Endothelial cell of umbilical vein (primary cell): ENCODE measurements around the gene CRYBB2. TPM values are rescaled to one million over a fixed set of nuclear protein-coding genes. Genes with fewer than 3 reads are reported as not detected.

Experiments
- BruUV-seq: library from RNA; stranded (reverse); fragments of 400-500 nt; replicated peaks from 2 replicates; lab custom pipeline; 2021; lab: Mats Ljungman, UMichigan
- CTCF ChIA-PET: fragments of 300-600, 350-600 bp; sonication (Branson Sonifier 250); formaldehyde crosslinking; loops from one replicate; lab custom pipeline; 2021; ENCODE audit warnings: antibody characterized with exemption, inconsistent platforms; lab: Charles Lee
- POLR2A ChIA-PET: fragments of 300-600, 350-600 bp; sonication (Branson Sonifier 250); formaldehyde crosslinking; loops from one replicate; lab custom pipeline; 2021; ENCODE audit warnings: antibody characterized with exemption, inconsistent platforms; lab: Charles Lee
- DNase-seq: peaks from one replicate; pipeline ENCODE4 v3.0.0-alpha.2; 2011; ENCODE audit warnings: low read depth, low spot score
- FAIRE-seq: peaks from 2 replicates; lab custom pipeline; 2011; peaks lifted over from hg19 to GRCh38; lab: Jason Lieb, UNC
- H2AFZ ChIP-seq: 2 replicates; pipeline ENCODE4 v1.6.0; 2012; ENCODE audit warnings: low read depth, low read length, control low read depth, inconsistent platforms
- H3K27ac ChIP-seq: 2 replicates; pipeline ENCODE4 v1.5.1; 2011; ENCODE audit warnings: low read depth, mild to moderate bottlenecking, control low read depth, low read length, moderate library complexity; ENCODE audit not compliant: insufficient read depth
- H3K27me3 ChIP-seq, 2 experiments: 2 replicates each; pipeline versions ENCODE4 v1.6.0 to v1.6.1; 2011; ENCODE audit warnings: low read length in 2 of 2, mixed read lengths in 1 of 2; ENCODE audit not compliant: control insufficient read depth in 2 of 2, insufficient read depth in 2 of 2
- H3K36me3 ChIP-seq, 2 experiments: 2 replicates in 1 of 2; 3 replicates in 1 of 2; pipeline ENCODE4 v1.5.1; 2011; ENCODE audit warnings: low read length in 2 of 2, mild to moderate bottlenecking in 1 of 2, moderate library complexity in 1 of 2; ENCODE audit not compliant: control insufficient read depth in 2 of 2, insufficient read depth in 2 of 2; ENCODE audit errors: extremely low read depth in 1 of 2
- H3K4me1 ChIP-seq: 3 replicates; pipeline ENCODE4 v1.5.1; 2011; ENCODE audit warnings: mild to moderate bottlenecking, low read length; ENCODE audit not compliant: control insufficient read depth, insufficient read depth; ENCODE audit errors: extremely low read depth
- H3K4me2 ChIP-seq: 2 replicates; pipeline ENCODE4 v1.6.1; 2011; ENCODE audit warnings: low read length, control low read depth, mixed read lengths; ENCODE audit not compliant: insufficient read depth
- H3K4me3 ChIP-seq, 3 experiments: fragments of 200-600 bp in 1 of 3; sonication (generic), shearing (Covaris generic) in 1 of 3; replicated peaks in 1 of 3; 2 replicates each; pipeline ENCODE4 v1.5.1; 2011 to 2016; ENCODE audit warnings: control low read depth in 3 of 3, low read length in 3 of 3, mild to moderate bottlenecking in 2 of 3, inconsistent platforms in 1 of 3, low read depth in 1 of 3, moderate library complexity in 1 of 3; ENCODE audit not compliant: insufficient read depth in 1 of 3
- H3K79me2 ChIP-seq: 2 replicates; pipeline ENCODE4 v1.6.0; 2012; ENCODE audit warnings: low read length, inconsistent platforms; ENCODE audit not compliant: control insufficient read depth, insufficient read depth
- H3K9ac ChIP-seq: replicated peaks from 2 replicates; pipeline ENCODE3; 2011; ENCODE audit warnings: low read length, control low read depth; ENCODE audit not compliant: insufficient read depth; ENCODE audit errors: extremely low read depth
- H3K9me1 ChIP-seq: replicated peaks from 3 replicates; pipeline ENCODE4 v1.6.0; 2011; ENCODE audit warnings: mild to moderate bottlenecking, low read length; ENCODE audit not compliant: control insufficient read depth, insufficient read depth; ENCODE audit errors: extremely low read depth
- H3K9me3 ChIP-seq: replicated peaks from 2 replicates; pipeline ENCODE4 v1.5.1; 2012; ENCODE audit warnings: low read length, inconsistent platforms; ENCODE audit not compliant: control insufficient read depth, insufficient read depth
- H4K20me1 ChIP-seq: replicated peaks from 2 replicates; pipeline ENCODE3; 2011; ENCODE audit warnings: mild to moderate bottlenecking, low read length; ENCODE audit not compliant: control insufficient read depth, insufficient read depth; ENCODE audit errors: extremely low read depth
- EZH2 ChIP-seq: IDR thresholded peaks from 2 replicates; pipeline ENCODE4 v1.6.1; 2012; ENCODE audit warnings: borderline replicate concordance, low read depth, mild to moderate bottlenecking, moderate library complexity, low read length, inconsistent platforms; ENCODE audit not compliant: severe bottlenecking
- GATA2 ChIP-seq: IDR thresholded peaks from 2 replicates; pipeline ENCODE4 v1.7.0; 2011; ENCODE audit warnings: low read depth, mild to moderate bottlenecking, moderate library complexity, mixed read lengths, low read length; ENCODE audit not compliant: insufficient read length, insufficient read depth
- POLR2A ChIP-seq: IDR thresholded peaks from 2 replicates; pipeline ENCODE4 v1.6.1; 2012; ENCODE audit warnings: low read depth, mild to moderate bottlenecking, control low read depth, low read length
- POLR2AphosphoS5 ChIP-seq: IDR thresholded peaks from 2 replicates; pipeline ENCODE4 v1.6.1; 2012; ENCODE audit warnings: low read depth, mild to moderate bottlenecking, control low read depth, low read length, moderate library complexity; ENCODE audit not compliant: insufficient read depth
- dilution Hi-C: fragments of 300-500 bp; cut with MboI; formaldehyde crosslinking; loops from one replicate; pipeline ENCODE4 v1.15.0; 2019; ENCODE audit warnings: low sequenced_read_pairs; ENCODE audit not compliant: extremely low pct_ligation_motif_present
- intact Hi-C: fragments of 100-400 bp; cut with micrococcal nuclease; formaldehyde crosslinking; loops from one replicate; pipeline ENCODE4 v1.10.0; 2022
- polyA plus RNA-seq, 4 experiments: library from polyadenylated mRNA; depleted of rRNA in 3 of 4; stranded (reverse) in 3 of 4; unstranded in 1 of 4; fragments of >200 nt; gene quantifications; 2 replicates each; pipeline versions ENCODE4 v1.2.1 to v1.2.3, GENCODE V29; 2011 to 2012; ENCODE audit warnings: missing spikeins in 1 of 4
- total RNA-seq: library from RNA; stranded (reverse); gene quantifications from 2 replicates; pipeline ENCODE4 v1.2.3, GENCODE V29; 2021
- TF ChIP-seq, protein P1 (sequence below): IDR thresholded peaks from 2 replicates; pipeline ENCODE4 v1.6.1; 2011; ENCODE audit not compliant: insufficient read depth, insufficient read length
- TF ChIP-seq, protein P2 (sequence below), 2 donors: IDR thresholded peaks; 1 replicate in 1 of 2; 2 replicates in 1 of 2; pipeline ENCODE4 v1.5.1; 2011; ENCODE audit warnings: low read length in 2 of 2, mild to moderate bottlenecking in 2 of 2, moderate library complexity in 2 of 2, control low read depth in 1 of 2, inconsistent platforms in 1 of 2, low read depth in 1 of 2; ENCODE audit not compliant: insufficient read depth in 1 of 2; ENCODE audit errors: extremely low read depth in 1 of 2

The CRYBB2 gene
- total and polyA plus RNA-seq, 2 donors (not counting 3 experiments of a cell fraction or from before 2014, with no cell fraction given): 0.36 to 1.4 TPM

- Histone ChIP-seq H3K4me1 (no peaks in the 10 kb centered on the region), H3K4me3 (no peak overlapping the region), H3K9me1 (no peaks in the 10 kb centered on the region), H3K4me2 (no peak overlapping the region), H3K27me3 (no peaks in the 10 kb centered on the region), H3K9ac (no peak overlapping the region), H3K79me2 (no peaks in the 10 kb centered on the region), H4K20me1 (peaks cover 3% of the 10 kb centered on the region), H2AFZ (no peak overlapping the region), H3K36me3 (peaks cover 13 to 39% of the 10 kb centered on the region in 2 experiments), H3K9me3 (no peaks in the 10 kb centered on the region), H3K27ac (no peak overlapping the region)
- intact Hi-C loops: no loop called here
- ChIA-PET POLR2A (no interaction called here), CTCF (interaction anchor here (1.6 kb wide), 1 partner anchor 9 kb away, joined by 8 read pairs; no protein-coding TSS in a partner anchor)
- dilution Hi-C loops: no loop called here
- TF ChIP-seq, protein P1, sequence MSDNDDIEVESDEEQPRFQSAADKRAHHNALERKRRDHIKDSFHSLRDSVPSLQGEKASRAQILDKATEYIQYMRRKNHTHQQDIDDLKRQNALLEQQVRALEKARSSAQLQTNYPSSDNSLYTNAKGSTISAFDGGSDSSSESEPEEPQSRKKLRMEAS: no peak
- TF ChIP-seq GATA2 (no peak), EZH2 (no peak), POLR2A (no peak)
- TF ChIP-seq, protein P2, sequence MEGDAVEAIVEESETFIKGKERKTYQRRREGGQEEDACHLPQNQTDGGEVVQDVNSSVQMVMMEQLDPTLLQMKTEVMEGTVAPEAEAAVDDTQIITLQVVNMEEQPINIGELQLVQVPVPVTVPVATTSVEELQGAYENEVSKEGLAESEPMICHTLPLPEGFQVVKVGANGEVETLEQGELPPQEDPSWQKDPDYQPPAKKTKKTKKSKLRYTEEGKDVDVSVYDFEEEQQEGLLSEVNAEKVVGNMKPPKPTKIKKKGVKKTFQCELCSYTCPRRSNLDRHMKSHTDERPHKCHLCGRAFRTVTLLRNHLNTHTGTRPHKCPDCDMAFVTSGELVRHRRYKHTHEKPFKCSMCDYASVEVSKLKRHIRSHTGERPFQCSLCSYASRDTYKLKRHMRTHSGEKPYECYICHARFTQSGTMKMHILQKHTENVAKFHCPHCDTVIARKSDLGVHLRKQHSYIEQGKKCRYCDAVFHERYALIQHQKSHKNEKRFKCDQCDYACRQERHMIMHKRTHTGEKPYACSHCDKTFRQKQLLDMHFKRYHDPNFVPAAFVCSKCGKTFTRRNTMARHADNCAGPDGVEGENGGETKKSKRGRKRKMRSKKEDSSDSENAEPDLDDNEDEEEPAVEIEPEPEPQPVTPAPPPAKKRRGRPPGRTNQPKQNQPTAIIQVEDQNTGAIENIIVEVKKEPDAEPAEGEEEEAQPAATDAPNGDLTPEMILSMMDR (IDR thresholded peaks at IDR 0.05; ENCODE audit: extremely low read depth in 1 of 2, insufficient read depth in 1 of 2, low read depth in 1 of 2, low read length in 2 of 2): no peak
- DNase-seq (no peak), FAIRE-seq (no peak)
- BruUV-seq: no TSS peak
Measured at GRCh38 chr22:25193548-25193947, 25.9 kb upstream of the CRYBB2 start.

DNA sequence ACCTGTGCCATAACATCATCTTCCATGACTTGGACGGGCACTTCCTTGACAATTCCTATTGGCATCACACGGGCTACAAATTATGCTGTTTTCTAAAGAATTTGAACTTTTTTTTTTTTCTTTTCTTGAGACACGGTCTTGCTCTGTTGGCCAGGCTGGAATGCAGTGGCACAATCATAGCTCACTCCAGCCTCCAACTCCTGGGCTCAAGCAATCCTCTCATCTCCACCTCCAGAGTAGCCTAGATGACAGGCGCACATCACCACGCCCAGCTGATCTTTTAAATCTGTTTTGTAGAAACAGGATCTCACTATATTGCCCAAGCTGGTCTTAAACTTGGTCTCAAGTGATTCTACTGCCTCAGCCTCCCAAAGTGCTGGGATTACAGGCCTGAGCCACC is 23.1 kb upstream of the CRYBB2 start:
- dilution Hi-C loops: no loop called here
- DNase-seq (no peak), FAIRE-seq (no peak)
- H3K4me2 ChIP-seq: no peak overlapping the region
- no peaks in the 10 kb centered on the region for H3K9me3 ChIP-seq
- H3K79me2 ChIP-seq: no peaks in the 10 kb centered on the region
- peaks cover 13 to 37% of the 10 kb centered on the region in 2 experiments for H3K36me3 ChIP-seq
- H3K27me3 ChIP-seq: no peaks in the 10 kb centered on the region
- POLR2A ChIA-PET: no interaction called here
- TF ChIP-seq POLR2AphosphoS5: no peak
- peaks cover 3% of the 10 kb centered on the region for H4K20me1 ChIP-seq
- no peak overlapping the region for H3K4me3 ChIP-seq
- H3K4me1 ChIP-seq: no peaks in the 10 kb centered on the region
- intact Hi-C loops: no loop called here
- H3K27ac ChIP-seq: no peak overlapping the region
- no TSS peak for BruUV-seq
- CTCF ChIA-PET: no interaction called here
- no peaks in the 10 kb centered on the region for H3K9me1 ChIP-seq
- no peak overlapping the region for H2AFZ ChIP-seq
- H3K9ac ChIP-seq: no peak overlapping the region
